Transverse colon (tissue), 4 donors: ENCODE measurements around the gene ALPG. TPM values are rescaled to one million over a fixed set of nuclear protein-coding genes. Genes with fewer than 3 reads are reported as not detected.
A peak's percentile ranks its signal among the peaks of the same experiment; 100 is the strongest.

Source experiments
- DNase-seq: peaks from one replicate; pipeline ENCODE4 v3.0.0-alpha.2; 2019
- H3K27ac ChIP-seq, 4 donors: fragments of 200-600 bp; sonication (generic); 2 replicates each; pipeline ENCODE4 v1.5.1; 2016 to 2018; ENCODE audit warnings: inconsistent platforms in 4 of 4
- H3K27me3 ChIP-seq: fragments of 200-600 bp; sonication (generic); 2 replicates; pipeline ENCODE4 v1.5.1; 2017; ENCODE audit warnings: inconsistent platforms
- H3K36me3 ChIP-seq, 4 donors: fragments of 200-600 bp; sonication (generic); 2 replicates each; pipeline ENCODE4 v1.5.1; 2017 to 2019; ENCODE audit warnings: inconsistent platforms in 4 of 4
- H3K4me1 ChIP-seq, 4 donors: fragments of 200-600 bp; sonication (generic); 2 replicates each; pipeline ENCODE4 v1.5.1; 2017 to 2020; ENCODE audit warnings: inconsistent platforms in 4 of 4
- H3K4me3 ChIP-seq, 4 donors: fragments of 200-600 bp; sonication (generic); 1 replicate in 1 of 4; 2 replicates in 3 of 4; pipeline versions ENCODE4 v1.5.1 to v1.6.1; 2017 to 2019; ENCODE audit warnings: inconsistent platforms in 4 of 4
- H3K9me3 ChIP-seq, 2 donors: fragments of 200-600 bp; sonication (generic); 2 replicates each; pipeline ENCODE4 v1.5.1; 2017 to 2019; ENCODE audit warnings: inconsistent platforms in 2 of 2
- CTCF ChIP-seq, 5 experiments: fragments of 200-600 bp in 3 of 5; fragments of 450-650 bp in 2 of 5; sonication (generic) in 3 of 5; IDR thresholded peaks; 1 replicate in 2 of 5; 2 replicates in 3 of 5; pipeline ENCODE4 v1.5.1; 2016 to 2017; ENCODE audit warnings: antibody characterized with exemption in 5 of 5, inconsistent platforms in 3 of 5, mild to moderate bottlenecking in 2 of 5, moderate library complexity in 1 of 5
- EP300 ChIP-seq: sonication (generic); formaldehyde crosslinking; IDR thresholded peaks from one replicate; pipeline ENCODE4 v1.6.1; 2017; ENCODE audit warnings: antibody characterized with exemption, low read depth
- POLR2A ChIP-seq: fragments of 450-650 bp; IDR thresholded peaks from one replicate; pipeline ENCODE4 v1.6.1; 2016; ENCODE audit warnings: antibody characterized with exemption, mild to moderate bottlenecking, moderate library complexity
- POLR2AphosphoS5 ChIP-seq, 3 donors: sonication (generic); formaldehyde crosslinking; IDR thresholded peaks; one replicate each; pipeline ENCODE4 v1.6.1; 2016; ENCODE audit warnings: antibody characterized with exemption in 3 of 3
- WGBS, 2 donors: methylation state at CpG; one replicate each; pipeline ENCODE4 v1.1.5; 2018; ENCODE audit warnings: low coverage in 1 of 2; 5-methylcytosine and 5-hydroxymethylcytosine counted together
- in situ Hi-C, 4 donors: fragments of 200-750 bp; cut with MboI; loops; one replicate each; pipeline versions ENCODE4 v1.15.0 to v1.15.1; 2017; ENCODE audit warnings: low sequenced_read_pairs in 3 of 4, low pct_ligation_motif_present in 1 of 4, low pct_unique_long_range_greater_than_20kb in 1 of 4
- intact Hi-C: fragments of 100-400 bp; cut with DNase I; formaldehyde crosslinking; loops from one replicate; pipeline ENCODE4 v1.15.1; 2023; ENCODE audit warnings: low total_unique reads
- total RNA-seq, 4 donors: library from RNA; depleted of rRNA; stranded (reverse); fragments of >200 nt; gene quantifications; one replicate each; pipeline ENCODE4 v1.1.0, GENCODE V29; 2016

ALPG gene
- total RNA-seq, 4 donors from 2014 or later = not detected

DNA sequence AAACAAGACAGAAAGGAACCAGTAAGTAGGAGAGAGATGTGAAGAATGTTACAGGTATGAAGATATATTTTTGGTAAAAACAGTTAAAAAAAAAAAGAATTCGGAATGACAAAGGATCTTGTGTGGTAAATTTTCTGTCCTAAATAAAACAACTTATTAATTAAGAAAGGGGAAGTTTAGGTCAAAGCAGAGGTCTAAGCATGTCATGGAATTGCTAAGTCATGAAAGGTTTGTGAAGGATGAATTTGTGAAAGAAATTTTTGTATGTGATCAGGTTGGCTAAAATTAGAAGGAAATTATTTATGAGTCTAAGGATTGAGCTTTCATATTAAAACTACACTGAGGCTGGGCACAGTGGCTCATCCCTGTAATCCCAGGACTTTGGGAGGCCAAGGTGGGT, 11.1 kb upstream of the ALPG start:
- peaks cover 0 to 9% (median 4%) of the 10 kb centered on the region in 4 donors for H3K4me1 ChIP-seq
- no peaks in the 10 kb centered on the region for H3K36me3 ChIP-seq
- intact Hi-C loops = no loop called here
- H3K27ac ChIP-seq = no peak overlapping the region
- no peak overlapping the region for H3K4me3 ChIP-seq
- TF ChIP-seq POLR2AphosphoS5 (IDR thresholded peaks at IDR 0.05) (no peak), CTCF (IDR thresholded peaks at IDR 0.05) (no peak), POLR2A (no peak), EP300 (no peak)
- peaks cover 35% of the 10 kb centered on the region for H3K27me3 ChIP-seq
- no peak for DNase-seq
- H3K9me3 ChIP-seq = no peaks in the 10 kb centered on the region
- 58 to 75% methylated on average over 1 of the region's 1 CpG for WGBS, 2 donors
- in situ Hi-C loops = no loop called here

DNA sequence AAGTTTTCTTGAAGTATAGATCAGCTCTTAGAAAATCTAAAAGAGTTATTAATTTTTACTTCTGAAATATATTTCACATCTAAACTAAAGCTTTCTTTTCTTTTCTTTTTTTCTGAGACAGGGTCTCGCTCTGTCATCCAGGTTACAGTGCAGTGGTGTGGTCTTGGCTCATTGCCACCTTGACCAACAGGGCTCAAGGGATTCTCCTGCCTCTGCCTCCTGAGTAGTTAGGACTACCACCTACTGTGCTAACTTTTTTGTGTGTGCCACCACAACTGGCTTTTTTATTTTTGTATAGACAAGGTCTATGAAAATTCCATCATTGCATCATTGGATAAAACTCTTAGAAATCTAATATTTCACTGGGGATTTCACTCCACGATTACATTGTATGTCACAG, 10.0 kb upstream of the ALPG start:
- Histone ChIP-seq H3K27me3 (peaks cover 24% of the 10 kb centered on the region), H3K4me1 (peaks cover 0 to 9% (median 4%) of the 10 kb centered on the region in 4 donors), H3K27ac (no peak overlapping the region), H3K9me3 (no peaks in the 10 kb centered on the region), H3K36me3 (no peaks in the 10 kb centered on the region), H3K4me3 (no peak overlapping the region)
- in situ Hi-C loops (no loop called here), intact Hi-C loops (no loop called here)
- no peak for DNase-seq
- WGBS, 2 donors = 79 to 88% methylated on average over 2 of the region's 2 CpGs
- TF ChIP-seq EP300 (no peak), POLR2A (no peak), POLR2AphosphoS5 (IDR thresholded peaks at IDR 0.05) (no peak), CTCF (IDR thresholded peaks at IDR 0.05) (no peak)

DNA sequence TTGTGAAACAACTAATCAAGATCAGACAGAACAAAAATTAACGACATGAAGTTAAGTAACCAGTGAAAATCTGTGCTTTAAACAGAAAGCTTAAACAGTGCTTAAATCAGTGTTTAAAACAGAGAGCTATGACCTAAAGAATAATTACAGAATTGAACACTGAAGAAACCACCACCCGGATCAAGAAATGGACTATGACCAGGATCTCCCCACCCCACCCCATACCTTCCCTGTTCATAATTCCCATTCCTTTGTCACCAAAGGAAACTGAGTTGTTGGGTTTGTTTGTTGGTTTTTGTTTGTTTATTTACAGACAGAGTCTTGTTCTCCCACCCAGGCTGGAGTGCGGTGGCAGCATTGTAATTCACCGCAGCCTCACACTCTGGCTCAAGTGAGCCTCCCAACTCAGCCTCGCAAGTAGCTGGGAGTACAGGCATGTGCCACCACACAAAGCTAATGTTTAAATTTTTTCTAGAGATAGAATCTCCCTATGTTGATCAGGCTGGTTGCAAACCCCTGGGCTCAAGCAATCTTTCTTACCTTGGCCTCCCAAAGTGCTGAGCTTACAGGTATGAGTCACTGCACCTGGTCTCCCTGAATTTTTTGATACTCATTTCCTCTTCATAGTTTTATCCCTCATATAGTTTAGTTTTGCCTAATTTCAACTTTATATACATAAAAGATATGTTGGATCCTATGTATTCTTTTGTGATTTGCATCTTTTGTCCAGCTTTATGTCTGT, 8.2 kb upstream of the ALPG start:
- H3K9me3 ChIP-seq = no peaks in the 10 kb centered on the region
- H3K4me3 ChIP-seq = no peak overlapping the region
- in situ Hi-C loops (no loop called here), intact Hi-C loops (no loop called here)
- WGBS, 2 donors = 69 to 75% methylated on average over 3 to 5 of the region's 5 CpGs
- H3K36me3 ChIP-seq = no peaks in the 10 kb centered on the region
- TF ChIP-seq EP300 = no peak
- no peak for TF ChIP-seq POLR2A
- no peak for TF ChIP-seq POLR2AphosphoS5 (IDR thresholded peaks at IDR 0.05)
- no peak for TF ChIP-seq CTCF (IDR thresholded peaks at IDR 0.05)
- no peak for DNase-seq
- peak overlapping the region in 2 of 4 donors; percentile 13 to 43 for H3K27ac ChIP-seq
- peaks cover 0 to 9% (median 4%) of the 10 kb centered on the region in 4 donors for H3K4me1 ChIP-seq
- H3K27me3 ChIP-seq = peaks cover 15% of the 10 kb centered on the region

DNA sequence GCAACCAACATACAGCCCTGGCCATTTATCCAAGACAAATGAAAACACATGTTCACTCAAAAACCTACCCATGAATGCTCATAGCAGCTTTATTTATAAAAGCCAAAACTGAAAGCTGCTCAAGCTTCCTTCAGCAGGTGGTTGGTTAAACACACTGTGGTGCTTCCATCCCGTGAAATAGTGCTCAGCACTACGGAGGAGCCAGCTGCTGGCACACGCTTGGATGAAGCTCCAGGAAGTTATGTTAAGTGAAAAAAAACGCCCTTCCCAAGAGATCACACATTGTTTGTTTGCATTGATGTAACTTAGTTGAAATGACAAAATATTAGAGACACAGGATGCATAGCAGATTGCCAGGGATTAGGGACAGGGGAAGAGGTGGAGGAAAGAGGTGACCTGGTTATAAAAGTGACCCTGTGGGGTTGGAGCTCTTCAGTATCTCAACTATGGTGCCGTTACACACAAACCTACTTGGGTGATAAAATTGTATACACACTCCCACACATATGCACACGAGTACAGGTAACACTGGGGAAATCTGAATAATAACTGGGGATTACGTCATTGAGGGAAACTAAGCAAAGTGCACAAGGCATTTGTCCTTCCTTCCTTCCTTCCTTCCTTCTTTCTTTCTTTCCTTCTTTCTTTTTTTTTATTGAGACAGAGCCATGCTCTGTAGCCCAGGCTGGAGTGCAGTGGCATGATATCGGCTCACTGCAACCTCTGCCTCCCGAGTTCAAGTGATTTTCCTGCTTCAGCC, 6.2 kb upstream of the ALPG start:
- Histone ChIP-seq H3K36me3 (no peaks in the 10 kb centered on the region), H3K4me3 (no peak overlapping the region), H3K4me1 (peaks cover 0 to 9% (median 4%) of the 10 kb centered on the region in 4 donors), H3K27me3 (peaks cover 11% of the 10 kb centered on the region), H3K9me3 (no peaks in the 10 kb centered on the region), H3K27ac (peak overlapping the region in 1 of 4 donors; percentile 33)
- TF ChIP-seq POLR2AphosphoS5 (IDR thresholded peaks at IDR 0.05) (no peak), EP300 (no peak), POLR2A (no peak), CTCF (IDR thresholded peaks at IDR 0.05) (no peak)
- intact Hi-C loops (no loop called here), in situ Hi-C loops (no loop called here)
- no peak for DNase-seq
- 18 to 36% methylated on average over 2 to 9 of the region's 9 CpGs for WGBS, 2 donors
